HepG2 (cell line): ENCODE measurements around the gene CLCNKA. TPM values are rescaled to one million over a fixed set of nuclear protein-coding genes. Genes with fewer than 3 reads are reported as not detected.
A peak's percentile ranks its signal among the peaks of the same experiment; 100 is the strongest.

Experiments
- E2F1 ChIP-seq: sonication (generic); formaldehyde crosslinking; IDR thresholded peaks from 2 replicates; pipeline ENCODE4 v1.5.0; 2020; ENCODE audit warnings: missing genetic modification reagents
- HMGA1 ChIP-seq: sonication (generic); formaldehyde crosslinking; conservative IDR thresholded peaks from 2 replicates; pipeline ENCODE4 v1.4.0; 2020; ENCODE audit warnings: missing genetic modification reagents
- HNRNPK ChIP-seq: fragments of 200-400 bp; formaldehyde crosslinking; IDR thresholded peaks from 2 replicates; pipeline ENCODE4 v1.6.1; 2018; ENCODE audit warnings: low read length, low read depth, moderate library complexity, mild to moderate bottlenecking; ENCODE audit not compliant: poor library complexity, severe bottlenecking
- IKZF4 ChIP-seq: sonication (generic); formaldehyde crosslinking; IDR thresholded peaks from 2 replicates; pipeline ENCODE4 v1.5.1; 2020; ENCODE audit warnings: borderline replicate concordance, mild to moderate bottlenecking, low read depth, missing genetic modification reagents; ENCODE audit errors: not compliant biosample characterization
- IRX3 ChIP-seq: sonication (generic); formaldehyde crosslinking; IDR thresholded peaks from 2 replicates; pipeline ENCODE4 v1.8.1; 2023; ENCODE audit warnings: mild to moderate bottlenecking, low read depth, missing genetic modification reagents, borderline replicate concordance
- KDM2A ChIP-seq: sonication (generic); formaldehyde crosslinking; IDR thresholded peaks from 2 replicates; pipeline ENCODE4 v1.4.0; 2020; ENCODE audit warnings: low read depth, missing genetic modification reagents, borderline replicate concordance
- MAFF ChIP-seq: IDR thresholded peaks from 2 replicates; pipeline ENCODE4 v1.6.1; 2011; ENCODE audit warnings: low read depth, low read length, improper control_type of control experiment
- MED1 ChIP-seq: sonication (generic); formaldehyde crosslinking; IDR thresholded peaks from 2 replicates; pipeline ENCODE4 v1.4.0; 2020; ENCODE audit warnings: missing genetic modification reagents
- MXD3 ChIP-seq: IDR thresholded peaks from 2 replicates; pipeline ENCODE4 v1.6.1; 2016; ENCODE audit warnings: mild to moderate bottlenecking, missing biosample characterization, missing genetic modification reagents
- MXD4 ChIP-seq: IDR thresholded peaks from 2 replicates; pipeline ENCODE4 v1.6.1; 2016; ENCODE audit warnings: mild to moderate bottlenecking, missing biosample characterization, missing genetic modification reagents
- NFE2L1 ChIP-seq: sonication (generic); formaldehyde crosslinking; IDR thresholded peaks from 2 replicates; pipeline ENCODE4 v1.4.0; 2020; ENCODE audit warnings: missing genetic modification reagents, mild to moderate bottlenecking, borderline replicate concordance
- NFYC ChIP-seq: IDR thresholded peaks from 2 replicates; pipeline ENCODE4 v1.6.1; 2016; ENCODE audit warnings: missing genetic modification reagents, missing compliant biosample characterization
- PITX1 ChIP-seq: sonication (generic); formaldehyde crosslinking; IDR thresholded peaks from 2 replicates; pipeline ENCODE4 v1.5.1; 2020; ENCODE audit warnings: mild to moderate bottlenecking, missing genetic modification reagents
- POLR2A ChIP-seq, 2 experiments: IDR thresholded peaks; 2 replicates each; pipeline ENCODE4 v1.6.1; 2011; ENCODE audit warnings: low read depth in 2 of 2, low read length in 2 of 2, mild to moderate bottlenecking in 1 of 2, moderate library complexity in 1 of 2; ENCODE audit not compliant: insufficient read depth in 1 of 2
- REPIN1 ChIP-seq: sonication (generic); formaldehyde crosslinking; IDR thresholded peaks from 2 replicates; pipeline ENCODE4 v1.8.0; 2022; ENCODE audit warnings: missing genetic modification reagents, low read depth, mild to moderate bottlenecking, borderline replicate concordance
- SIN3A ChIP-seq: IDR thresholded peaks from 2 replicates; pipeline ENCODE4 v1.6.1; 2011; ENCODE audit warnings: low read depth, mild to moderate bottlenecking, control low read depth, low read length, borderline replicate concordance
- SMARCE1 ChIP-seq: fragments of 450-650 bp; IDR thresholded peaks from 2 replicates; pipeline ENCODE4 v1.6.1; 2017; ENCODE audit warnings: borderline replicate concordance
- SMYD3 ChIP-seq: sonication (generic); formaldehyde crosslinking; IDR thresholded peaks from 2 replicates; pipeline ENCODE4 v1.8.1; 2023; ENCODE audit warnings: mild to moderate bottlenecking, missing genetic modification reagents
- ZNF12 ChIP-seq: sonication (generic); formaldehyde crosslinking; IDR thresholded peaks from 2 replicates; pipeline ENCODE4 v1.5.0; 2020; ENCODE audit warnings: missing genetic modification reagents
- ZNF136 ChIP-seq: sonication (generic); formaldehyde crosslinking; IDR thresholded peaks from 2 replicates; pipeline ENCODE4 v1.8.1; 2022; ENCODE audit warnings: low read depth, mild to moderate bottlenecking, moderate library complexity, missing genetic modification reagents
- ZNF317 ChIP-seq: sonication (generic); formaldehyde crosslinking; IDR thresholded peaks from 2 replicates; pipeline ENCODE4 v1.5.0; 2020; ENCODE audit warnings: mild to moderate bottlenecking, missing genetic modification reagents
- ZNF569 ChIP-seq: sonication (generic); formaldehyde crosslinking; IDR thresholded peaks from 2 replicates; pipeline ENCODE4 v1.5.0; 2020; ENCODE audit warnings: mild to moderate bottlenecking, missing genetic modification reagents, moderate library complexity, borderline replicate concordance
- ZNF607 ChIP-seq: sonication (generic); formaldehyde crosslinking; IDR thresholded peaks from 2 replicates; pipeline ENCODE4 v1.5.1; 2020; ENCODE audit warnings: missing genetic modification reagents, mild to moderate bottlenecking, borderline replicate concordance
- ZNF781 ChIP-seq: sonication (generic); formaldehyde crosslinking; IDR thresholded peaks from 2 replicates; pipeline ENCODE4 v1.5.1; 2020; ENCODE audit warnings: borderline replicate concordance, mild to moderate bottlenecking, missing genetic modification reagents; ENCODE audit errors: not compliant biosample characterization
- ZSCAN22 ChIP-seq: sonication (generic); formaldehyde crosslinking; IDR thresholded peaks from 2 replicates; pipeline ENCODE4 v1.4.0; 2020; ENCODE audit warnings: mild to moderate bottlenecking, missing genetic modification reagents
- polyA plus RNA-seq, 8 experiments: library from polyadenylated mRNA; depleted of rRNA in 3 of 8; stranded (reverse) in 7 of 8; unstranded in 1 of 8; fragments of >200 nt; fragmentation: Illumina TruSeq in 4 of 8; extraction: Trizol in 4 of 8; gene quantifications; 2 replicates each; pipeline versions ENCODE4 v1.2.1 to v1.2.3, GENCODE V29; 2011 to 2016; ENCODE audit warnings: low read depth in 4 of 8, missing spikeins in 1 of 8, mixed read lengths in 1 of 8; ENCODE audit not compliant: insufficient read depth in 1 of 8
- total RNA-seq, 5 experiments: library from RNA; depleted of rRNA; stranded (reverse); fragments of >200 nt; fragmentation: Illumina TruSeq; extraction: Trizol; gene quantifications; 2 replicates each; pipeline ENCODE4 v1.2.3, GENCODE V29; 2016; ENCODE audit warnings: low read depth in 1 of 5
- TF ChIP-seq, protein P1 (sequence below): sonication (generic); formaldehyde crosslinking; IDR thresholded peaks from 2 replicates; pipeline ENCODE4 v1.8.0; 2022; ENCODE audit warnings: mild to moderate bottlenecking, missing genetic modification reagents, moderate library complexity
- TF ChIP-seq, protein P2 (sequence below): sonication (generic); formaldehyde crosslinking; IDR thresholded peaks from 2 replicates; pipeline ENCODE4 v1.9.0; 2022; ENCODE audit warnings: low read depth, missing genetic modification reagents

CLCNKA gene
- total and polyA plus RNA-seq, 2 of the 13 experiments (the other 11 are each of a cell fraction or from before 2014, with no cell fraction given) = 0.03 TPM; not detected in 1

- no peak for TF ChIP-seq MAFF
- no peak for TF ChIP-seq NFE2L1 (CRISPR knock-in tag)
- TF ChIP-seq ZSCAN22 (CRISPR knock-in tag) = no peak
- TF ChIP-seq MED1 (CRISPR knock-in tag) = no peak
- 0 out of 2 replicates have a peak, but pooled peaks have one; percentile 38 for TF ChIP-seq MXD3 (CRISPR knock-in tag)
- TF ChIP-seq, protein P1, sequence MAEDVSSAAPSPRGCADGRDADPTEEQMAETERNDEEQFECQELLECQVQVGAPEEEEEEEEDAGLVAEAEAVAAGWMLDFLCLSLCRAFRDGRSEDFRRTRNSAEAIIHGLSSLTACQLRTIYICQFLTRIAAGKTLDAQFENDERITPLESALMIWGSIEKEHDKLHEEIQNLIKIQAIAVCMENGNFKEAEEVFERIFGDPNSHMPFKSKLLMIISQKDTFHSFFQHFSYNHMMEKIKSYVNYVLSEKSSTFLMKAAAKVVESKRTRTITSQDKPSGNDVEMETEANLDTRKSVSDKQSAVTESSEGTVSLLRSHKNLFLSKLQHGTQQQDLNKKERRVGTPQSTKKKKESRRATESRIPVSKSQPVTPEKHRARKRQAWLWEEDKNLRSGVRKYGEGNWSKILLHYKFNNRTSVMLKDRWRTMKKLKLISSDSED (CRISPR knock-in tag) = no peak
- peak; percentile 57; the same call in 1 of the 2 replicates for TF ChIP-seq KDM2A (CRISPR knock-in tag)
- TF ChIP-seq SMARCE1 = no peak
- TF ChIP-seq SMYD3 (CRISPR knock-in tag) = no peak
- TF ChIP-seq HMGA1 (CRISPR knock-in tag) = no peak
- no peak for TF ChIP-seq NFYC (CRISPR knock-in tag)
- TF ChIP-seq PITX1 (CRISPR knock-in tag) = no peak
- TF ChIP-seq ZNF12 (CRISPR knock-in tag) = no peak
- TF ChIP-seq POLR2A (IDR thresholded peaks at IDR 0.05; ENCODE audit: insufficient read depth in 1 of 2, low read depth in 2 of 2, low read length in 2 of 2) = no peak
- TF ChIP-seq ZNF136 (CRISPR knock-in tag) = no peak
- no peak for TF ChIP-seq ZNF781 (CRISPR knock-in tag)
- no peak for TF ChIP-seq ZNF607
- TF ChIP-seq, protein P2, sequence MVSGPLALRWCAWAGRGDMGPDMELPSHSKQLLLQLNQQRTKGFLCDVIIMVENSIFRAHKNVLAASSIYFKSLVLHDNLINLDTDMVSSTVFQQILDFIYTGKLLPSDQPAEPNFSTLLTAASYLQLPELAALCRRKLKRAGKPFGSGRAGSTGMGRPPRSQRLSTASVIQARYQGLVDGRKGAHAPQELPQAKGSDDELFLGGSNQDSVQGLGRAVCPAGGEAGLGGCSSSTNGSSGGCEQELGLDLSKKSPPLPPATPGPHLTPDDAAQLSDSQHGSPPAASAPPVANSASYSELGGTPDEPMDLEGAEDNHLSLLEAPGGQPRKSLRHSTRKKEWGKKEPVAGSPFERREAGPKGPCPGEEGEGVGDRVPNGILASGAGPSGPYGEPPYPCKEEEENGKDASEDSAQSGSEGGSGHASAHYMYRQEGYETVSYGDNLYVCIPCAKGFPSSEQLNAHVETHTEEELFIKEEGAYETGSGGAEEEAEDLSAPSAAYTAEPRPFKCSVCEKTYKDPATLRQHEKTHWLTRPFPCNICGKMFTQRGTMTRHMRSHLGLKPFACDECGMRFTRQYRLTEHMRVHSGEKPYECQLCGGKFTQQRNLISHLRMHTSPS (CRISPR knock-in tag) = no peak
- TF ChIP-seq ZNF569 = no peak
- 0 out of 2 replicates have a peak, but pooled peaks have one; percentile 31 for TF ChIP-seq MXD4 (CRISPR knock-in tag)
- no peak for TF ChIP-seq IRX3 (CRISPR knock-in tag)
- TF ChIP-seq REPIN1 (CRISPR knock-in tag) = no peak
- peak; percentile 48 for TF ChIP-seq IKZF4 (CRISPR knock-in tag)
- no peak for TF ChIP-seq HNRNPK
- TF ChIP-seq ZNF317 (CRISPR knock-in tag) = no peak
- no peak for TF ChIP-seq E2F1 (CRISPR knock-in tag)
- no peak for TF ChIP-seq SIN3A
These were observed 12.8 kb upstream of the CLCNKA start (continued) for GRCh38 chr1:16009030-16009460.
